Ishikawa (cell line): ENCODE data around the gene CLDN15.

Experiments used
- CEBPB ChIP-seq: IDR thresholded peaks from 2 replicates; pipeline ENCODE4 v1.6.1; 2012
- CREB1 ChIP-seq: IDR thresholded peaks from 2 replicates; pipeline ENCODE4 v1.6.1; 2012; ENCODE audit warnings: low read depth
- EGR1 ChIP-seq: IDR thresholded peaks from 2 replicates; pipeline ENCODE4 v1.6.1; 2012
- EP300 ChIP-seq: IDR thresholded peaks from 2 replicates; pipeline ENCODE4 v1.6.1; 2012; ENCODE audit warnings: borderline replicate concordance
- FOXM1 ChIP-seq: IDR thresholded peaks from 2 replicates; pipeline ENCODE4 v1.6.1; 2012; ENCODE audit warnings: low read depth, borderline replicate concordance
- MAX ChIP-seq: IDR thresholded peaks from 2 replicates; pipeline ENCODE4 v1.6.1; 2012
- NFIC ChIP-seq: IDR thresholded peaks from 2 replicates; pipeline ENCODE4 v1.6.1; 2012
- RAD21 ChIP-seq: IDR thresholded peaks from 2 replicates; pipeline ENCODE4 v1.6.1; 2012; ENCODE audit warnings: low read depth
- REST ChIP-seq: IDR thresholded peaks from 2 replicates; pipeline ENCODE4 v1.6.1; 2012; ENCODE audit warnings: low read depth, mild to moderate bottlenecking
- TAF1 ChIP-seq: IDR thresholded peaks from 2 replicates; pipeline ENCODE4 v1.6.1; 2012; ENCODE audit warnings: low read depth, mild to moderate bottlenecking
- TCF12 ChIP-seq: IDR thresholded peaks from 2 replicates; pipeline ENCODE4 v1.6.1; 2012; ENCODE audit warnings: low read depth
- TEAD4 ChIP-seq: IDR thresholded peaks from 2 replicates; pipeline ENCODE4 v1.6.1; 2012
- USF1 ChIP-seq: IDR thresholded peaks from 2 replicates; pipeline ENCODE4 v1.6.1; 2012
- YY1 ChIP-seq: IDR thresholded peaks from 2 replicates; pipeline ENCODE4 v1.6.1; 2012; ENCODE audit warnings: low read depth

DNA sequence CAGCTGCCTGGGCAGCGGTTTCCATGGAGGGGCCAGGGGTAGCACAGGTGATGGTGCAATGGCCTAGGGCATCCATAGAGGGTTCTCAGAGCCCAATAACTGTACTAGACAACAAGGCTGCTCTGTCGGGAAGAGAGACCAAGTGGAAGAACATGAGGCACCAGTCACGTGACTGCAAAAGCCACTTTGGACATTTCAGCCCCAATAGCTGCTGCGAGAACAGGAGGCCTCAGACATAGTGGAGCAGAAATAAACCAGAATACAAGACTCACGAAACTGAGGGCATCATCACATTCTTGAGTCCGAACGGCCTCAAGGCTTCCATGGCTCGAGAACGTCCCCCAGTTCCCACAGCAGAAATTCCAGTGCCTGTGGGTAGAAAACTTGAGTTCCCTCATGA, 39.6 kb upstream of the CLDN15 start:
- TF ChIP-seq EGR1 (no peak), TAF1 (no peak), EP300 (no peak), RAD21 (no peak), CEBPB (no peak), USF1 (no peak), CREB1 (no peak), NFIC (no peak), REST (no peak), FOXM1 (no peak), TCF12 (no peak), YY1 (no peak), MAX (no peak), TEAD4 (no peak)
